CD4-positive, CD25-positive, alpha-beta regulatory T cell (primary cell): ENCODE results near the gene C12orf42. TPM values are rescaled to one million over a fixed set of nuclear protein-coding genes. Genes with fewer than 3 reads are reported as not detected.

Experiments
- ATAC-seq, 2 donors: fragments of 150-1000 bp; cut with Tn5 transposase; one replicate each; pipeline ENCODE4 v1.10.0; 2021; ENCODE audit warnings: low read depth in 2 of 2, moderate number of reproducible peaks in 2 of 2, moderate library complexity in 1 of 2
- DNase-seq, 3 donors: peaks; one replicate each; pipeline versions ENCODE4 v3.0.0 to v3.0.0-alpha.2; 2012 to 2022; ENCODE audit warnings: mixed read lengths in 1 of 3
- H3K27ac ChIP-seq: one replicate; pipeline ENCODE4 v1.7.0; 2013; ENCODE audit warnings: mild to moderate bottlenecking, low read length; ENCODE audit not compliant: insufficient read depth, poor library complexity, severe bottlenecking
- H3K27me3 ChIP-seq: one replicate; pipeline ENCODE4 v1.7.0; 2013; ENCODE audit warnings: low read length; ENCODE audit not compliant: control insufficient read depth, insufficient read depth
- H3K36me3 ChIP-seq: one replicate; pipeline ENCODE4 v1.7.0; 2013; ENCODE audit warnings: mild to moderate bottlenecking, low read length, moderate library complexity; ENCODE audit not compliant: control insufficient read depth, insufficient read depth
- H3K4me1 ChIP-seq: 2 replicates; pipeline ENCODE4 v1.7.0; 2013; ENCODE audit warnings: mild to moderate bottlenecking, low read length; ENCODE audit not compliant: insufficient read depth, control insufficient read depth, poor library complexity, severe bottlenecking
- H3K4me3 ChIP-seq: one replicate; pipeline ENCODE4 v1.7.0; 2013; ENCODE audit warnings: low read depth, mild to moderate bottlenecking, low read length, moderate library complexity
- H3K9me3 ChIP-seq, 2 experiments: 1 replicate in 1 of 2; 2 replicates in 1 of 2; pipeline ENCODE4 v1.7.0; 2013; ENCODE audit warnings: low read length in 2 of 2, mild to moderate bottlenecking in 1 of 2, moderate library complexity in 1 of 2; ENCODE audit not compliant: control insufficient read depth in 2 of 2
- H3K27ac Mint-ChIP-seq, 3 donors: one replicate each; pipeline ENCODE4 v1.8.0; 2020 to 2022; ENCODE audit warnings: mild to moderate bottlenecking in 3 of 3, mixed read lengths in 3 of 3, moderate library complexity in 2 of 3
- H3K27me3 Mint-ChIP-seq: one replicate; pipeline ENCODE4 v1.8.0; 2022; ENCODE audit warnings: mild to moderate bottlenecking, mixed read lengths
- H3K36me3 Mint-ChIP-seq: one replicate; pipeline ENCODE4 v1.8.0; 2020; ENCODE audit warnings: mixed read lengths
- H3K4me1 Mint-ChIP-seq, 4 donors: one replicate each; pipeline ENCODE4 v1.8.0; 2020 to 2022; ENCODE audit warnings: mixed read lengths in 4 of 4, mild to moderate bottlenecking in 1 of 4
- H3K4me3 Mint-ChIP-seq, 4 donors: one replicate each; pipeline ENCODE4 v1.8.0; 2020 to 2022; ENCODE audit warnings: mild to moderate bottlenecking in 4 of 4, mixed read lengths in 4 of 4, moderate library complexity in 3 of 4
- H3K9me3 Mint-ChIP-seq, 7 donors: one replicate each; pipeline ENCODE4 v1.8.0; 2020 to 2022; ENCODE audit warnings: mixed read lengths in 7 of 7, mild to moderate bottlenecking in 3 of 7, moderate library complexity in 2 of 7
- polyA plus RNA-seq, 4 donors: library from polyadenylated mRNA; unstranded; fragments of 300-500 nt; fragmentation: Illumina TruSeq; gene quantifications; one replicate each; pipeline ENCODE4 v1.2.3, GENCODE V29; 2021
- total RNA-seq: library from RNA; stranded (reverse); gene quantifications from one replicate; pipeline ENCODE4 v1.2.3, GENCODE V29; 2022

C12orf42 gene
- total and polyA plus RNA-seq, 5 donors from 2014 or later = 3.8 to 10.0 (median 8.1) TPM

- H3K4me3 Mint-ChIP-seq = peak overlapping the region; percentile 81 to 96 (median 90)
- no peaks in the 10 kb centered on the region for H3K36me3 ChIP-seq
- no peaks in the 10 kb centered on the region for H3K36me3 Mint-ChIP-seq
- no peak for ATAC-seq
- H3K4me1 ChIP-seq = peaks cover 15% of the 10 kb centered on the region
- peaks cover 29% of the 10 kb centered on the region for H3K27me3 Mint-ChIP-seq
- H3K27ac Mint-ChIP-seq = peak overlapping the region; percentile 18 to 91 (median 78)
- peak in 1 of 3 donors; percentile 21 for DNase-seq
- H3K27ac ChIP-seq = no peak overlapping the region
- H3K4me3 ChIP-seq = peak overlapping the region; percentile 1
- H3K9me3 Mint-ChIP-seq = peaks cover 0 to 3% (median 0%) of the 10 kb centered on the region in 7 donors
- no peaks in the 10 kb centered on the region for H3K9me3 ChIP-seq
- H3K27me3 ChIP-seq = no peaks in the 10 kb centered on the region
- H3K4me1 Mint-ChIP-seq = peaks cover 9 to 23% (median 18%) of the 10 kb centered on the region in 4 donors
These were observed 1.6 kb downstream of the C12orf42 start for GRCh38 chr12:103494051-103494733.

GRCh38 chr12:103493199-103493598 is 2.6 kb downstream of the C12orf42 start:
- DNase-seq = no peak
- ATAC-seq = no peak
- peak overlapping the region in 1 of 3 donors; percentile 74 for H3K27ac Mint-ChIP-seq
- peaks cover 9 to 20% (median 15%) of the 10 kb centered on the region in 4 donors for H3K4me1 Mint-ChIP-seq
- peaks cover 0 to 3% of the 10 kb centered on the region in 2 experiments for H3K9me3 ChIP-seq
- H3K27me3 ChIP-seq = no peaks in the 10 kb centered on the region
- H3K27me3 Mint-ChIP-seq = peaks cover 29% of the 10 kb centered on the region
- peaks cover 15% of the 10 kb centered on the region for H3K4me1 ChIP-seq
- H3K9me3 Mint-ChIP-seq = peaks cover 0 to 5% (median 1%) of the 10 kb centered on the region in 7 donors
- peak overlapping the region in 1 of 4 donors; percentile 90 for H3K4me3 Mint-ChIP-seq
- no peak overlapping the region for H3K27ac ChIP-seq
- H3K4me3 ChIP-seq = no peak overlapping the region
- no peaks in the 10 kb centered on the region for H3K36me3 Mint-ChIP-seq
- H3K36me3 ChIP-seq = no peaks in the 10 kb centered on the region

- Histone ChIP-seq H3K27me3 (no peaks in the 10 kb centered on the region), H3K9me3 (peaks cover 0 to 2% of the 10 kb centered on the region in 2 experiments), H3K4me3 (peak overlapping the region; percentile 73), H3K36me3 (no peaks in the 10 kb centered on the region), H3K4me1 (no peaks in the 10 kb centered on the region), H3K27ac (no peak overlapping the region)
- H3K36me3 Mint-ChIP-seq = no peaks in the 10 kb centered on the region
- H3K27me3 Mint-ChIP-seq = peaks cover 4% of the 10 kb centered on the region
- H3K4me3 Mint-ChIP-seq = peak overlapping the region; percentile 18 to 77 (median 52)
- H3K4me1 Mint-ChIP-seq = peaks cover 0 to 8% (median 5%) of the 10 kb centered on the region in 4 donors
- H3K27ac Mint-ChIP-seq = peak overlapping the region; percentile 21 to 31 (median 30)
- H3K9me3 Mint-ChIP-seq = peaks cover 0 to 25% (median 9%) of the 10 kb centered on the region in 7 donors
- ATAC-seq (no peak), DNase-seq (peak in 1 of 3 donors; percentile 44)
These were observed 13.4 kb downstream of the C12orf42 start for GRCh38 chr12:103482365-103482764.

- Mint-ChIP-seq H3K4me3 (no peak overlapping the region), H3K9me3 (peaks cover 0 to 11% (median 4%) of the 10 kb centered on the region in 7 donors), H3K4me1 (peaks cover 4 to 15% (median 9%) of the 10 kb centered on the region in 4 donors), H3K36me3 (no peaks in the 10 kb centered on the region), H3K27me3 (peaks cover 4% of the 10 kb centered on the region), H3K27ac (no peak overlapping the region)
- Histone ChIP-seq H3K36me3 (no peaks in the 10 kb centered on the region), H3K4me3 (no peak overlapping the region), H3K9me3 (peaks cover 0 to 2% of the 10 kb centered on the region in 2 experiments), H3K27ac (no peak overlapping the region), H3K4me1 (no peaks in the 10 kb centered on the region), H3K27me3 (no peaks in the 10 kb centered on the region)
- no peak for ATAC-seq
- no peak for DNase-seq
These were observed 20.7 kb downstream of the C12orf42 start for GRCh38 chr12:103475073-103475472.

GRCh38 chr12:103470664-103471063 is 25.1 kb downstream of the C12orf42 start:
- no peaks in the 10 kb centered on the region for H3K36me3 ChIP-seq
- peaks cover 1% of the 10 kb centered on the region for H3K27me3 ChIP-seq
- Mint-ChIP-seq H3K9me3 (peaks cover 0 to 4% (median 0%) of the 10 kb centered on the region in 7 donors), H3K4me3 (peak overlapping the region in 1 of 4 donors; percentile 46), H3K27ac (no peak overlapping the region), H3K36me3 (no peaks in the 10 kb centered on the region), H3K27me3 (peaks cover 4% of the 10 kb centered on the region), H3K4me1 (peaks cover 9 to 21% (median 16%) of the 10 kb centered on the region in 4 donors)
- no peaks in the 10 kb centered on the region for H3K9me3 ChIP-seq
- no peak overlapping the region for H3K27ac ChIP-seq
- H3K4me3 ChIP-seq = no peak overlapping the region
- no peak for DNase-seq
- ATAC-seq = no peak
- H3K4me1 ChIP-seq = no peaks in the 10 kb centered on the region

- H3K27me3 Mint-ChIP-seq = peaks cover 4% of the 10 kb centered on the region
- Histone ChIP-seq H3K27me3 (peaks cover 1% of the 10 kb centered on the region), H3K4me3 (no peak overlapping the region), H3K9me3 (no peaks in the 10 kb centered on the region), H3K27ac (no peak overlapping the region), H3K4me1 (no peaks in the 10 kb centered on the region), H3K36me3 (no peaks in the 10 kb centered on the region)
- peaks cover 0 to 4% (median 0%) of the 10 kb centered on the region in 7 donors for H3K9me3 Mint-ChIP-seq
- H3K4me3 Mint-ChIP-seq = no peak overlapping the region
- H3K27ac Mint-ChIP-seq = no peak overlapping the region
- H3K36me3 Mint-ChIP-seq = no peaks in the 10 kb centered on the region
- ATAC-seq = no peak
- no peak for DNase-seq
- peaks cover 9 to 21% (median 16%) of the 10 kb centered on the region in 4 donors for H3K4me1 Mint-ChIP-seq
These were observed 26.0 kb downstream of the C12orf42 start for GRCh38 chr12:103469719-103470118.

- H3K36me3 Mint-ChIP-seq = no peaks in the 10 kb centered on the region
- no peak for ATAC-seq
- H3K4me1 ChIP-seq = no peaks in the 10 kb centered on the region
These were observed 26.9 kb downstream of the C12orf42 start for GRCh38 chr12:103468837-103469236.

More at GRCh38 chr12:103468837-103469236, 26.9 kb downstream of the C12orf42 start:
- DNase-seq = no peak
- Histone ChIP-seq H3K27ac (no peak overlapping the region), H3K36me3 (no peaks in the 10 kb centered on the region), H3K9me3 (no peaks in the 10 kb centered on the region), H3K4me3 (no peak overlapping the region), H3K27me3 (peaks cover 1% of the 10 kb centered on the region)
- Mint-ChIP-seq H3K4me1 (peaks cover 9 to 21% (median 16%) of the 10 kb centered on the region in 4 donors), H3K27me3 (peaks cover 2% of the 10 kb centered on the region), H3K9me3 (peaks cover 0 to 4% (median 1%) of the 10 kb centered on the region in 7 donors), H3K27ac (no peak overlapping the region), H3K4me3 (no peak overlapping the region)
